GM23338 (cell line): ENCODE results near the gene MICALL2. TPM values are rescaled to one million over a fixed set of nuclear protein-coding genes. Genes with fewer than 3 reads are reported as not detected.

Experiments used
- ATAC-seq: fragments of 200-7000 bp; cut with Tn5 transposase; 3 replicates; pipeline ENCODE4 v1.9.1; 2020
- DNase-seq: peaks from one replicate; pipeline ENCODE4 v3.0.0-alpha.2; 2015; ENCODE audit warnings: low spot score
- H2AFZ ChIP-seq: fragments of 200-600 bp; sonication (generic); 2 replicates; pipeline ENCODE4 v1.8.0; 2016; ENCODE audit warnings: antibody characterized with exemption, mild to moderate bottlenecking, moderate library complexity
- H3F3A ChIP-seq: fragments of 200-600 bp; sonication (generic); replicated peaks from 2 replicates; pipeline ENCODE4 v1.8.0; 2017; ENCODE audit warnings: antibody characterized with exemption, mixed run types, low read depth
- H3K27ac ChIP-seq: fragments of 200-600 bp; sonication (generic); 2 replicates; pipeline ENCODE4 v1.6.1; 2016; ENCODE audit warnings: low read depth
- H3K27me3 ChIP-seq: fragments of 200-600 bp; sonication (generic); 2 replicates; pipeline ENCODE4 v1.8.0; 2016; ENCODE audit warnings: mild to moderate bottlenecking, mixed run types, moderate library complexity; ENCODE audit not compliant: insufficient read depth
- H3K36me3 ChIP-seq: fragments of 200-600 bp; sonication (generic); 2 replicates; pipeline ENCODE4 v1.8.0; 2016; ENCODE audit warnings: mild to moderate bottlenecking; ENCODE audit not compliant: insufficient read depth
- H3K4me1 ChIP-seq: fragments of 200-600 bp; sonication (generic); 2 replicates; pipeline ENCODE4 v1.8.0; 2016; ENCODE audit warnings: mild to moderate bottlenecking, moderate library complexity; ENCODE audit not compliant: insufficient read depth
- H3K4me2 ChIP-seq: fragments of 200-600 bp; sonication (generic); 2 replicates; pipeline ENCODE4 v1.7.1; 2017; ENCODE audit warnings: mixed run types
- H3K4me3 ChIP-seq: fragments of 200-600 bp; sonication (generic); 2 replicates; pipeline ENCODE4 v1.6.1; 2016; ENCODE audit warnings: mixed run types
- H3K79me2 ChIP-seq: fragments of 200-600 bp; sonication (generic); replicated peaks from 2 replicates; pipeline ENCODE4 v1.8.0; 2017; ENCODE audit warnings: mild to moderate bottlenecking; ENCODE audit not compliant: insufficient read depth
- H3K9me2 ChIP-seq: fragments of 200-600 bp; sonication (generic); 2 replicates; pipeline ENCODE4 v1.8.0; 2017; ENCODE audit not compliant: insufficient read depth
- H4K20me1 ChIP-seq: fragments of 200-600 bp; sonication (generic); replicated peaks from 2 replicates; pipeline ENCODE4 v1.8.0; 2017; ENCODE audit warnings: mild to moderate bottlenecking; ENCODE audit not compliant: insufficient read depth
- H3K27ac Mint-ChIP-seq: 2 replicates; pipeline ENCODE4 v1.8.0; 2020; ENCODE audit warnings: inconsistent platforms, mild to moderate bottlenecking, moderate library complexity, mixed read lengths
- H3K27me3 Mint-ChIP-seq: 3 replicates; pipeline ENCODE4 v1.8.0; 2022; ENCODE audit warnings: low read depth, mild to moderate bottlenecking, moderate library complexity, mixed read lengths, inconsistent platforms; ENCODE audit not compliant: insufficient read depth, poor library complexity
- H3K36me3 Mint-ChIP-seq: 3 replicates; pipeline ENCODE4 v1.8.0; 2021; ENCODE audit warnings: low read depth, mild to moderate bottlenecking, inconsistent platforms, moderate library complexity, mixed read lengths
- H3K4me1 Mint-ChIP-seq: 3 replicates; pipeline ENCODE4 v1.8.0; 2020; ENCODE audit warnings: mild to moderate bottlenecking, inconsistent platforms, mixed read lengths
- H3K4me3 Mint-ChIP-seq: 3 replicates; pipeline ENCODE4 v1.8.0; 2021; ENCODE audit warnings: moderate library complexity, mild to moderate bottlenecking, inconsistent platforms, mixed read lengths
- H3K9me3 Mint-ChIP-seq: 3 replicates; pipeline ENCODE4 v1.8.0; 2020; ENCODE audit warnings: moderate library complexity, mild to moderate bottlenecking, inconsistent platforms, mixed read lengths
- CREB1 ChIP-seq: fragments of 250-450 bp; sonication (Bioruptor Pico); IDR thresholded peaks from 2 replicates; pipeline ENCODE4 v1.5.0; 2020; ENCODE audit warnings: low read depth, mild to moderate bottlenecking, moderate library complexity
- CTCF ChIP-seq, 2 experiments: fragments of 200-600 bp in 1 of 2; sonication (generic) in 1 of 2; conservative IDR thresholded peaks; 2 replicates each; pipeline versions ENCODE4 v1.5.1 to v1.6.1; 2016 to 2017; ENCODE audit warnings: antibody characterized with exemption in 2 of 2, low read depth in 2 of 2, mild to moderate bottlenecking in 2 of 2, moderate library complexity in 1 of 2
- EZH2 ChIP-seq: fragments of 200-600 bp; sonication (generic); IDR thresholded peaks from one replicate; pipeline ENCODE4 v1.8.0; 2017; ENCODE audit warnings: antibody characterized with exemption, mild to moderate bottlenecking, low read depth; ENCODE audit not compliant: unreplicated experiment
- EZH2phosphoT487 ChIP-seq: fragments of 200-600 bp; sonication (generic); IDR thresholded peaks from one replicate; pipeline ENCODE4 v1.8.1; 2018; ENCODE audit warnings: antibody characterized with exemption; ENCODE audit not compliant: unreplicated experiment
- JUNB ChIP-seq: IDR thresholded peaks from one replicate; pipeline ENCODE4 v1.6.1; 2016; ENCODE audit warnings: antibody characterized with exemption; ENCODE audit not compliant: unreplicated experiment
- NANOG ChIP-seq: IDR thresholded peaks from 2 replicates; pipeline ENCODE4 v1.6.1; 2016; ENCODE audit warnings: antibody characterized with exemption, borderline replicate concordance
- POLR2AphosphoS5 ChIP-seq: IDR thresholded peaks from 2 replicates; pipeline ENCODE4 v1.6.1; 2016; ENCODE audit warnings: antibody characterized with exemption, low read depth
- STAT1 ChIP-seq: IDR thresholded peaks from one replicate; pipeline ENCODE4 v1.6.1; 2016; ENCODE audit warnings: antibody characterized with exemption; ENCODE audit not compliant: unreplicated experiment
- ZNF114 ChIP-seq: fragments of 250-450 bp; sonication (Bioruptor Pico); IDR thresholded peaks from 2 replicates; pipeline ENCODE4 v1.5.0; 2020; ENCODE audit warnings: mild to moderate bottlenecking, moderate library complexity
- ZNF331 ChIP-seq: fragments of 250-450 bp; sonication (Bioruptor Pico); IDR thresholded peaks from 2 replicates; pipeline ENCODE4 v1.5.0; 2020; ENCODE audit warnings: low read depth, mild to moderate bottlenecking, moderate library complexity
- polyA plus RNA-seq: library from polyadenylated mRNA; unstranded; fragments of >200 nt; fragmentation: Nextera tagmentation; extraction: Ambion mirVana; gene quantifications from 2 replicates; pipeline ENCODE4 v1.2.1, GENCODE V29; 2016
- total RNA-seq: library from RNA; depleted of rRNA; stranded (reverse); fragments of >200 nt; shearing (Covaris generic); gene quantifications from 2 replicates; pipeline ENCODE4 v1.2.3, GENCODE V29; 2014
- TF ChIP-seq, protein P1 (sequence below): IDR thresholded peaks from one replicate; pipeline ENCODE4 v1.6.1; 2018; ENCODE audit warnings: antibody characterized with exemption; ENCODE audit not compliant: unreplicated experiment
- TF ChIP-seq, protein P2 (sequence below): IDR thresholded peaks from 2 replicates; pipeline ENCODE4 v1.6.1; 2016; ENCODE audit warnings: antibody characterized with exemption

Gene MICALL2
- total and polyA plus RNA-seq, 2 experiments from 2014 or later, result 7.0 to 13.0 TPM

DNA sequence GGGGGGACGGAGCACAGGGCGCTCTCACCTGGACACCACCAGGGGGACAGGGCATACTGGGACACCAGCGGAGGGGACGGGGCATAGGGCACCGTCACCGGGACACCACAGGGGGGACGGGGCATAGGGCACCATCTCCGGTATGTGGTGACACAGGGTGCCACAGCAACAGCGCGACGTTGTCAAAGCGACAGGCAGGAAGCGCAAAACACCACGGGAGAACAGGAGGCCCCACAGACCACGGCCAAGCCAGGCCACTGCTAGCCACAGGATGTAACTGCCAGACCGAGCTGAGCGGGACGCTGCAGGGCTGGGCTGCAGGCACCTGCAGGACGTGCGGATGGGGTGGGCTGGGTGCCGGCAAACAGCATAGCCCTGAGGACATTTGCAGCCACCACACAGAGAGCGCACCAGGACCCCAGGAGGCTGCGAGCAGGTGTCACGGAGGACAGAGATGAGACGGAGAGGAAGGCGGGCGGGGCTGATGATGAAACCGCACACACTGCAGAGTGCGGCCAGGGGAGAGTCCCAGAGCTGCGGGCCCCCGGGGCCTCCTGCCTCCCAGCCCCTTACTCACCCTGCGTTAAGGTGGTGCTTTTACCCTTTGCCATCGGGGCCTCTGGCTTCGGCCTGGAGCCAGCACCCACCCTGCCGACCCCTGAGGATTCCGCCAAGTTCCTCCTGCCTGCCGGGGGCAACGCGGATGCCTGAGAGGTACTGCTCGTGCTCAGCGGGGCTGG is 17.5 kb downstream of the MICALL2 start (continued):
- TF ChIP-seq, protein P1, sequence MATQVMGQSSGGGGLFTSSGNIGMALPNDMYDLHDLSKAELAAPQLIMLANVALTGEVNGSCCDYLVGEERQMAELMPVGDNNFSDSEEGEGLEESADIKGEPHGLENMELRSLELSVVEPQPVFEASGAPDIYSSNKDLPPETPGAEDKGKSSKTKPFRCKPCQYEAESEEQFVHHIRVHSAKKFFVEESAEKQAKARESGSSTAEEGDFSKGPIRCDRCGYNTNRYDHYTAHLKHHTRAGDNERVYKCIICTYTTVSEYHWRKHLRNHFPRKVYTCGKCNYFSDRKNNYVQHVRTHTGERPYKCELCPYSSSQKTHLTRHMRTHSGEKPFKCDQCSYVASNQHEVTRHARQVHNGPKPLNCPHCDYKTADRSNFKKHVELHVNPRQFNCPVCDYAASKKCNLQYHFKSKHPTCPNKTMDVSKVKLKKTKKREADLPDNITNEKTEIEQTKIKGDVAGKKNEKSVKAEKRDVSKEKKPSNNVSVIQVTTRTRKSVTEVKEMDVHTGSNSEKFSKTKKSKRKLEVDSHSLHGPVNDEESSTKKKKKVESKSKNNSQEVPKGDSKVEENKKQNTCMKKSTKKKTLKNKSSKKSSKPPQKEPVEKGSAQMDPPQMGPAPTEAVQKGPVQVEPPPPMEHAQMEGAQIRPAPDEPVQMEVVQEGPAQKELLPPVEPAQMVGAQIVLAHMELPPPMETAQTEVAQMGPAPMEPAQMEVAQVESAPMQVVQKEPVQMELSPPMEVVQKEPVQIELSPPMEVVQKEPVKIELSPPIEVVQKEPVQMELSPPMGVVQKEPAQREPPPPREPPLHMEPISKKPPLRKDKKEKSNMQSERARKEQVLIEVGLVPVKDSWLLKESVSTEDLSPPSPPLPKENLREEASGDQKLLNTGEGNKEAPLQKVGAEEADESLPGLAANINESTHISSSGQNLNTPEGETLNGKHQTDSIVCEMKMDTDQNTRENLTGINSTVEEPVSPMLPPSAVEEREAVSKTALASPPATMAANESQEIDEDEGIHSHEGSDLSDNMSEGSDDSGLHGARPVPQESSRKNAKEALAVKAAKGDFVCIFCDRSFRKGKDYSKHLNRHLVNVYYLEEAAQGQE, result no peak
- TF ChIP-seq EZH2, result no peak
- TF ChIP-seq, protein P2, sequence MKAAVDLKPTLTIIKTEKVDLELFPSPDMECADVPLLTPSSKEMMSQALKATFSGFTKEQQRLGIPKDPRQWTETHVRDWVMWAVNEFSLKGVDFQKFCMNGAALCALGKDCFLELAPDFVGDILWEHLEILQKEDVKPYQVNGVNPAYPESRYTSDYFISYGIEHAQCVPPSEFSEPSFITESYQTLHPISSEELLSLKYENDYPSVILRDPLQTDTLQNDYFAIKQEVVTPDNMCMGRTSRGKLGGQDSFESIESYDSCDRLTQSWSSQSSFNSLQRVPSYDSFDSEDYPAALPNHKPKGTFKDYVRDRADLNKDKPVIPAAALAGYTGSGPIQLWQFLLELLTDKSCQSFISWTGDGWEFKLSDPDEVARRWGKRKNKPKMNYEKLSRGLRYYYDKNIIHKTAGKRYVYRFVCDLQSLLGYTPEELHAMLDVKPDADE, result no peak
- no peak for TF ChIP-seq POLR2AphosphoS5
- no peak for TF ChIP-seq STAT1
- no peak for TF ChIP-seq EZH2phosphoT487
- no peak for TF ChIP-seq CREB1 (CRISPR knock-in tag)
- no peak for TF ChIP-seq NANOG
- no peak for TF ChIP-seq ZNF331 (CRISPR knock-in tag)

GRCh38 chr7:1440620-1441019 is 18.6 kb downstream of the MICALL2 start:
- H3K4me2 ChIP-seq, result no peak overlapping the region
- no peaks in the 10 kb centered on the region for H3K4me1 ChIP-seq
- Mint-ChIP-seq H3K4me1 (peaks cover 2% of the 10 kb centered on the region; the same call in 1 of the 3 replicates), H3K4me3 (no peak overlapping the region), H3K27me3 (peaks cover 4% of the 10 kb centered on the region), H3K36me3 (no peaks in the 10 kb centered on the region), H3K27ac (no peak overlapping the region), H3K9me3 (no peaks in the 10 kb centered on the region; the same call in 2 of the 3 replicates)
- peaks cover 7% of the 10 kb centered on the region; the same call in 1 of the 2 replicates for H3F3A ChIP-seq
- H2AFZ ChIP-seq, result no peak overlapping the region
- H3K79me2 ChIP-seq, result no peaks in the 10 kb centered on the region
- no peak overlapping the region for H3K4me3 ChIP-seq
- DNase-seq (no peak), ATAC-seq (no peak)
- no peaks in the 10 kb centered on the region for H4K20me1 ChIP-seq
- H3K36me3 ChIP-seq, result no peaks in the 10 kb centered on the region
- H3K27me3 ChIP-seq, result no peaks in the 10 kb centered on the region
- H3K9me2 ChIP-seq, result no peaks in the 10 kb centered on the region
- no peak overlapping the region for H3K27ac ChIP-seq
- TF ChIP-seq CREB1 (CRISPR knock-in tag), result no peak
- no peak for TF ChIP-seq NANOG
- TF ChIP-seq EZH2, result no peak
- TF ChIP-seq, protein P2, result no peak
- no peak for TF ChIP-seq STAT1
- TF ChIP-seq POLR2AphosphoS5, result no peak
- no peak for TF ChIP-seq ZNF114 (CRISPR knock-in tag)
- no peak for TF ChIP-seq ZNF331 (CRISPR knock-in tag)
- TF ChIP-seq, protein P1, result no peak
- no peak for TF ChIP-seq CTCF (conservative IDR thresholded peaks at IDR 0.05; ENCODE audit: low read depth in 2 of 2)
- TF ChIP-seq JUNB, result no peak
- TF ChIP-seq EZH2phosphoT487, result no peak
